ENCODE results near the gene CCL22.

DNA sequence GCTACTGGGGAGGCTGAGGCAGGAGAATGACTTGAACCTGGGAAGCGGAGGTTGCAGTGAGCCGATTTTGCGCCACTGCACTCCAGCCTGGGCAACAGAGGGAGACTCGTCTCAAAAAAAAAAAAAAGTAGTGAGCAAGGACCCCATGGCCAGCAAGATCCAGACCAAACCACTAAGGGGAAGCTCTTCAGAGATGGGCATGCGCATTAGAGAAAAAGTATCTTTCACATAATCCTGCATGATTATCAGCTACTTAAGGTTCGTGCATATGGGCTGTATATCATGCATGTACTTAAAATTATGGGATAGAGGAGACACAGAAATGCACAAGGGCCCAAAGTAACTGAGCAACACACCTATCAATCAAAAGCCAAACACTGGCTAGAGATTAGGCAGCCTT, 10.7 kb upstream of the CCL22 start:
- TF ChIP-seq JUN (IDR thresholded peaks at IDR 0.05) (no peak), POLR2A (IDR thresholded peaks at IDR 0.05; ENCODE audit: low read length) (no peak)
- TF ChIP-seq, protein P1, sequence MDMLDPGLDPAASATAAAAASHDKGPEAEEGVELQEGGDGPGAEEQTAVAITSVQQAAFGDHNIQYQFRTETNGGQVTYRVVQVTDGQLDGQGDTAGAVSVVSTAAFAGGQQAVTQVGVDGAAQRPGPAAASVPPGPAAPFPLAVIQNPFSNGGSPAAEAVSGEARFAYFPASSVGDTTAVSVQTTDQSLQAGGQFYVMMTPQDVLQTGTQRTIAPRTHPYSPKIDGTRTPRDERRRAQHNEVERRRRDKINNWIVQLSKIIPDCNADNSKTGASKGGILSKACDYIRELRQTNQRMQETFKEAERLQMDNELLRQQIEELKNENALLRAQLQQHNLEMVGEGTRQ (IDR thresholded peaks at IDR 0.05), result no peak

All from A549 (cell line).